Prostate gland (tissue), 2 donors: Measurements from ENCODE around the gene DHX38.

Experiments
- CTCF ChIP-seq, 4 experiments: fragments of 200-600 bp in 2 of 4; fragments of 450-650 bp in 2 of 4; sonication (generic) in 2 of 4; IDR thresholded peaks; 1 replicate in 3 of 4; 2 replicates in 1 of 4; pipeline ENCODE4 v1.5.1; 2016 to 2019; ENCODE audit warnings: antibody characterized with exemption in 4 of 4, mild to moderate bottlenecking in 2 of 4, moderate library complexity in 2 of 4
- POLR2A ChIP-seq: fragments of 450-650 bp; IDR thresholded peaks from one replicate; pipeline ENCODE4 v1.6.1; 2016; ENCODE audit warnings: antibody characterized with exemption, mild to moderate bottlenecking

GRCh38 chr16:72120026-72120425 lies 26.4 kb downstream of the DHX38 start:
- TF ChIP-seq CTCF (IDR thresholded peaks at IDR 0.05) (no peak), POLR2A (no peak)
